ENCODE results near the gene LRMDA.

DNA sequence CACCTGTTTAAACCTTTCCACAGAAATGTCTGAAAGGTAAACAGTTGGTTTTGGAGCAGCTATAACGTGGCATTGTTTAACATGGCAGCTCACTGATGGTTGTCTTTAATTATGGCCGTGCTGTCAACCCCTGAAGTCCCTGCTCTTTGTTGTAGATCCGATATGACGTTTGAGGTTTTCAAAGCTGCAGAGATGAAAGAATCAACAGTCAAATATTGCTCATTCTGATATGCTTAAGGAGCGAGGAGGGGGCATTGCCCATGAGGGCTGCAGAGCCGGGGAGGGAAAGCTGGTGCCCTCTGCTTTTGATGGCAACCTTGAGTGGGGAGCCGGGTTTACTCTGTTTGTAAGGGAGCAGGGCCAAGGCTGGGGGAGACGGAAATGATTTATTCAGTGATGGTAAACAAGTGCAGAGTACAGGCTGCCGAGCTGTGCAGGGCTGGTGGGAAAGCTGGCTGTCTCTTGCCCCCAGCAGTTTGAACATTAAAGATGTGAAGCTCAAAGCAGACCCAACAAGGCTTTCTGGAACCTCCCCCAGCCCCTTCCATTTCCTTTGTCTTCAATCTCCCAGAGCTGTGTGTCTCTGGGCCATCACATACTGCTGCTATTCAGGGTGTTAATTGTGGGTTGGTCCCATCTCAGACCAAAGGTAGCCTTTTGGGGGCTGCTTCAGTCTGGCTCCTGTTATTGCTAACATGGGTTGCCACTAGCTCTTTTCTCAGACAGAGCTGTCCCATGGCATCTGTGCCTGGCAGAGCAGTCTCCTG lies 345.5 kb downstream of the LRMDA start:
- TF ChIP-seq KDM1A (IDR thresholded peaks at IDR 0.05; ENCODE audit: low read depth) = no peak
- TF ChIP-seq, protein P1, sequence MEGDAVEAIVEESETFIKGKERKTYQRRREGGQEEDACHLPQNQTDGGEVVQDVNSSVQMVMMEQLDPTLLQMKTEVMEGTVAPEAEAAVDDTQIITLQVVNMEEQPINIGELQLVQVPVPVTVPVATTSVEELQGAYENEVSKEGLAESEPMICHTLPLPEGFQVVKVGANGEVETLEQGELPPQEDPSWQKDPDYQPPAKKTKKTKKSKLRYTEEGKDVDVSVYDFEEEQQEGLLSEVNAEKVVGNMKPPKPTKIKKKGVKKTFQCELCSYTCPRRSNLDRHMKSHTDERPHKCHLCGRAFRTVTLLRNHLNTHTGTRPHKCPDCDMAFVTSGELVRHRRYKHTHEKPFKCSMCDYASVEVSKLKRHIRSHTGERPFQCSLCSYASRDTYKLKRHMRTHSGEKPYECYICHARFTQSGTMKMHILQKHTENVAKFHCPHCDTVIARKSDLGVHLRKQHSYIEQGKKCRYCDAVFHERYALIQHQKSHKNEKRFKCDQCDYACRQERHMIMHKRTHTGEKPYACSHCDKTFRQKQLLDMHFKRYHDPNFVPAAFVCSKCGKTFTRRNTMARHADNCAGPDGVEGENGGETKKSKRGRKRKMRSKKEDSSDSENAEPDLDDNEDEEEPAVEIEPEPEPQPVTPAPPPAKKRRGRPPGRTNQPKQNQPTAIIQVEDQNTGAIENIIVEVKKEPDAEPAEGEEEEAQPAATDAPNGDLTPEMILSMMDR (IDR thresholded peaks at IDR 0.05) = no peak
- no peak for TF ChIP-seq ZFP36 (IDR thresholded peaks at IDR 0.05; ENCODE audit: borderline replicate concordance, partially characterized antibody)
- TF ChIP-seq POLR2A (IDR thresholded peaks at IDR 0.05; ENCODE audit: low read length) = no peak
- no peak for TF ChIP-seq BHLHE40 (IDR thresholded peaks at IDR 0.05; ENCODE audit: low read depth, low read length)
- TF ChIP-seq MYC (IDR thresholded peaks at IDR 0.05; ENCODE audit: borderline replicate concordance, low read length) = no peak
- TF ChIP-seq POLR2AphosphoS2 (conservative IDR thresholded peaks at IDR 0.05; ENCODE audit: low read length) = no peak
- TF ChIP-seq ESRRA (IDR thresholded peaks at IDR 0.05; ENCODE audit: borderline replicate concordance, low read length) = no peak
- TF ChIP-seq CHD4 (IDR thresholded peaks at IDR 0.05; ENCODE audit: borderline replicate concordance) = no peak
- TF ChIP-seq, protein P2, sequence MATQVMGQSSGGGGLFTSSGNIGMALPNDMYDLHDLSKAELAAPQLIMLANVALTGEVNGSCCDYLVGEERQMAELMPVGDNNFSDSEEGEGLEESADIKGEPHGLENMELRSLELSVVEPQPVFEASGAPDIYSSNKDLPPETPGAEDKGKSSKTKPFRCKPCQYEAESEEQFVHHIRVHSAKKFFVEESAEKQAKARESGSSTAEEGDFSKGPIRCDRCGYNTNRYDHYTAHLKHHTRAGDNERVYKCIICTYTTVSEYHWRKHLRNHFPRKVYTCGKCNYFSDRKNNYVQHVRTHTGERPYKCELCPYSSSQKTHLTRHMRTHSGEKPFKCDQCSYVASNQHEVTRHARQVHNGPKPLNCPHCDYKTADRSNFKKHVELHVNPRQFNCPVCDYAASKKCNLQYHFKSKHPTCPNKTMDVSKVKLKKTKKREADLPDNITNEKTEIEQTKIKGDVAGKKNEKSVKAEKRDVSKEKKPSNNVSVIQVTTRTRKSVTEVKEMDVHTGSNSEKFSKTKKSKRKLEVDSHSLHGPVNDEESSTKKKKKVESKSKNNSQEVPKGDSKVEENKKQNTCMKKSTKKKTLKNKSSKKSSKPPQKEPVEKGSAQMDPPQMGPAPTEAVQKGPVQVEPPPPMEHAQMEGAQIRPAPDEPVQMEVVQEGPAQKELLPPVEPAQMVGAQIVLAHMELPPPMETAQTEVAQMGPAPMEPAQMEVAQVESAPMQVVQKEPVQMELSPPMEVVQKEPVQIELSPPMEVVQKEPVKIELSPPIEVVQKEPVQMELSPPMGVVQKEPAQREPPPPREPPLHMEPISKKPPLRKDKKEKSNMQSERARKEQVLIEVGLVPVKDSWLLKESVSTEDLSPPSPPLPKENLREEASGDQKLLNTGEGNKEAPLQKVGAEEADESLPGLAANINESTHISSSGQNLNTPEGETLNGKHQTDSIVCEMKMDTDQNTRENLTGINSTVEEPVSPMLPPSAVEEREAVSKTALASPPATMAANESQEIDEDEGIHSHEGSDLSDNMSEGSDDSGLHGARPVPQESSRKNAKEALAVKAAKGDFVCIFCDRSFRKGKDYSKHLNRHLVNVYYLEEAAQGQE (IDR thresholded peaks at IDR 0.05) = no peak
- TF ChIP-seq, protein P3, sequence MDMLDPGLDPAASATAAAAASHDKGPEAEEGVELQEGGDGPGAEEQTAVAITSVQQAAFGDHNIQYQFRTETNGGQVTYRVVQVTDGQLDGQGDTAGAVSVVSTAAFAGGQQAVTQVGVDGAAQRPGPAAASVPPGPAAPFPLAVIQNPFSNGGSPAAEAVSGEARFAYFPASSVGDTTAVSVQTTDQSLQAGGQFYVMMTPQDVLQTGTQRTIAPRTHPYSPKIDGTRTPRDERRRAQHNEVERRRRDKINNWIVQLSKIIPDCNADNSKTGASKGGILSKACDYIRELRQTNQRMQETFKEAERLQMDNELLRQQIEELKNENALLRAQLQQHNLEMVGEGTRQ (IDR thresholded peaks at IDR 0.05) = no peak
- TF ChIP-seq PHF8 (IDR thresholded peaks at IDR 0.05; ENCODE audit: borderline replicate concordance, low read depth) = no peak
- no peak for TF ChIP-seq RFX5 (IDR thresholded peaks at IDR 0.05)

All from A549 (cell line).